HG02798 (cell line): ENCODE measurements around the gene PGPEP1.
"Not testable (repeated sequence)": the region's sequence is repeated elsewhere in the genome, so short reads cannot be mapped to it uniquely, and the experiment has no call there.

ENCODE experiments used
- ATAC-seq: cut with Tn5 transposase; IDR thresholded peaks from one replicate; pipeline ENCODE4 v1.9.1; 2021; ENCODE audit warnings: mild to moderate bottlenecking; ENCODE audit not compliant: unreplicated experiment, poor library complexity

The PGPEP1 gene

GRCh38 chr19:18357041-18357440 lies 16.6 kb downstream of the PGPEP1 start:
- ATAC-seq: no peak

- ATAC-seq: no peak
Observed at GRCh38 chr19:18361646-18362045, 21.2 kb downstream of the PGPEP1 start.

DNA sequence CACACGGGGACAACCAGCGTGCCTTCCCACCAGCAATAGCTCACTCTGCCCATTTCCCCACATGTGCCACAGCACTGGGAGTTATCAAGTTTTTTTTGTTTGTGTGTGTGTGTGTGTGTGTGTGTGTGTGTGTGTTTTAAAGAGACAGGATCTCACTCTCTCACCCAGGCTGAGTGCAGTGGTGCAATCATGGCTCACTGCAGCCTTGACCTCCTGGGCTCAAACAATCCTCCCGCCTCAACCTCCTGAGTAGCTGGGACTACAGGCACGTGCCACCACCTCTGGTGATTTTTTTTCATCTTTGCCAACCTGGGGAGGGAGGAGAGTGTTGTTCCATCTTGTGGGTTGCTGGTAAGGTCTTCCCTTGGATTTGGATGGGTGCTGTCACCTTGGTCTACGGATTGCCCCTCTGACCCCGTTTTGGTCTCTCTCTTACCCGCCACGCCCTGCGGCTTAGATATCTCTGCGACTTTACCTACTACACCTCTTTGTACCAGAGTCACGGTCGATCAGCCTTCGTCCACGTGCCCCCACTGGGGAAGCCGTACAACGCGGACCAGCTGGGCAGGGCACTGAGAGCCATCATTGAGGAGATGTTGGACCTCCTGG lies 22.6 kb downstream of the PGPEP1 start:
- ATAC-seq: no peak

DNA sequence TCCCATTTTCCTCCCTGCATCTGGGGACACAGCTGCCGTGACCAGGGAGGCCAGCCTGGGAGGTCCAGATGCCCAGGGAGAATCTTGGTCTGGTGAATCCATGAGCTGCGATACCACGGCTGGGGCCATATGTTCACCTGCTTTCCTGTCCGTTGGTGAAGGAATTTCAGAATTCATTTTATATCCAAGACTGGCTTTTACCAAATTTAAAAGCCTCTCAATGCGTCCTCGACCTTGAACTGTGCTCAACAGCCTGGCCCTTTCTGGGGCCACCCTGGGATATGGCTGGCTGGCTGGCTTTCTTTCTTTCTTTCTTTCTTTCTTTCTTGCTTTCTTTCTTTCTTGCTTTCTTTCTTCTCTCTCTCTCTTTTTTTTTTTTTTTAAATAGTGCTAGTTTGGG lies 23.4 kb downstream of the PGPEP1 start:
- ATAC-seq: no peak

DNA sequence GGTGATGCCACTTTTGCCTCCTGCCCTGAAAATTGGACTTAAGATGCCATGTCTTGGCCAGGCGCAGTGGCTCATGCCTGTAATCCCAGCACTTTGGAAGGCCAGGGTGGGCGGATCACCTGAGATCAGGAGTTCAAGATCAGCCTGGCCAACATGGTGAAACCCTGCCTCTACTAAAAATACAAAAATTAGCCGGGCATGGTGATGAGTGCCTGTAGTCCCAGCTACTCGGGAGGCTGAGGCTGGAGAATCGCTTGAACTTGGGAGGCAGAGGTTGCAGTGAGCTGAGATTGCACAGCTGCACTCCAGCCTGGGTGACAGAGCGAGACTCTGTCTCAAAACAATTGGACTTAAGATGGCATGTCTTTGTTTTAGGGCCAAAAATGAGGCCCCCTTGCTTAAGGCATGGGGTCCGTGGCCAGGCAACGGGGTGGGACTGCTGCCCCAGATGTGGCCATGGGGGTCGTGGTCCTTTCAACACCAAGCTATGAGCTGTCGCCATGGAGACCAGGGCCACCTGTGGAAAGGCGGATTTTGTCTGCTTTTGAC lies 24.0 kb downstream of the PGPEP1 start:
- not testable (repeated sequence) for ATAC-seq

DNA sequence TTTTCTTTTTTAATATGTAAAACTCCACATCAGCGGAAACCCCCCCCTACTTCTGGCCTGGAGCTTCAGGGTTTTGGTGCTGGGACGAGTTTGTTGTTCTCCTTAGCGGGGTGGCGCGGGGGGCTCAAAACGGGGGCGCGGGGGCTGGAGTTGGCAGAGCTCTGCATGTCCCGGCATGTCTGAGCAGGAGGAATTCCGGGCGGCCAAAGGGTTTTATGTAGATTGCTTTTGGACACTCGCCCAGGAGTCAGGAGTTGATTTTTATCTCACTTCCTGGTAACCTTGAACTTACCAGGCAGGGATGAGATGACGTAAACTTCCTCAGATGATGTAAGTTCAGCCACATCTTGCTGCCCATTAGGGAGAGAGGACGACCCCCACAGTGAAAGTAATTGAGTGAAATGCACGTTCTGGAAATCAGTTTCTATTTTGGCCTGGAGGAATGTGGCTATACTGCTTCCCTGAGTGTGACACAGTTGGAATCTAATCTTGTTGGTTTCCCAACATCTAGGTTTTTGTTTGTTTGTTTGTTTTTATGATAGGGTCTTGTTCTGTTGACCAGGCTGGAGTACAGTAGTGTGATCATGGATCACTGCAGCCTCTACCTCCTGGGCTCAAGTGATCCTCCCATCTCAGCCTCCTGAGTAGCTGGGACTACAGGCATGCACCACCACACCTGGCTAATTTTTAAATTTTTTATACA lies 24.6 kb downstream of the PGPEP1 start:
- no peak for ATAC-seq

DNA sequence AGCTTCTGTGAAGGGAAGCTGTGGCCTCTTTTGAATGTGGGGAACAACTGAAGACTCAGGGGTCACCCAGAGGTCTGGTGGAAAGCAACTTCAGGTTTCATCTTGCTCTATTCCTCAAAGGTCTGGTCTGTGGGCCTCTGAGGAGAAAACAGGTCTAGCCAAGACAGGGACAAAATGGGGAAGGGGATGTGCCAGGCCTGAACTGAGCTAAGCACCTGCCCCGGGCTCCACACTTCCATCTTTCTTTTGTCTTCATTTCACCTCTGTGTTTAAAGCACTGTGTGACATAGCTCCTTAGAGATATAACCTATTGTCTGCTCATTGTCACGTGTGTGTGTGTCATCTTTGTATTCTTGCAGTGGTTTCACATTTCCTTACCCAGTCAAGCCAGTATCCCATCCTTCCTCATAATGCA lies 25.6 kb downstream of the PGPEP1 start:
- ATAC-seq: no peak

DNA sequence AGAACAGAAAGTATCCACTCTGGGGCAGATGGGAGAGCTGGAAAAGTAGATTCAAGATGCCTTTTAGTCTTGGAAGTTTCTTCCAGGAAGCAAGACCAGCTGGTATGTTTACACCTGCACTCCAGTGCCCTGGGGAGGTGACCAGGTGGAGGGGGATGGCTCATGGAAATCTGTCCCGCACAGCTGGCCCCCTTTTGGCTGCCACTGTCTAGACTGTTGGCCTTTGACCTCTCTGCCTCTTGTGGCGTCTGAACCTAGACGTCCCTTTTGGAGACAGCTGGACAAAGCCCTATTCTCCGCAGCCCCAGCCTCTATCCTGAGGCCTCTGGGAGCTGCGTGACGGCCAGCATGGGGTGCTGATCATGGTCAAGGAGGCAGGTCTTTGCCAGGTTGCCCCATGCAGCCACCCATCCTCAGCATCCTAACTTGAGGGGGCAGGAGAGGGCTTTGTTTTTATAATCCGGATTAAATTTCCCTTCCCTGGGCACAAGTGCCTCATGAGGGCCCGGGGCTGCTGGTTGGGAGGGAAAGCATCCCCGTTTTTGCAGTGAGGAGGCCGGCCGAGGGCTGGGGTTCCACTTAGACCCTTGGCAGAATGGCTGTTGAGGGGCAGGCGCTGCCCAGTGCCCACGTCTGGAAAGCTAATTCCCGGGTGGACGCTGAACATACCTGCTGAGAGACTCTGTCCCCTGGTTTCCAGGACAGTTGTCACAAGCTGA lies 28.3 kb downstream of the PGPEP1 start:
- no peak for ATAC-seq

DNA sequence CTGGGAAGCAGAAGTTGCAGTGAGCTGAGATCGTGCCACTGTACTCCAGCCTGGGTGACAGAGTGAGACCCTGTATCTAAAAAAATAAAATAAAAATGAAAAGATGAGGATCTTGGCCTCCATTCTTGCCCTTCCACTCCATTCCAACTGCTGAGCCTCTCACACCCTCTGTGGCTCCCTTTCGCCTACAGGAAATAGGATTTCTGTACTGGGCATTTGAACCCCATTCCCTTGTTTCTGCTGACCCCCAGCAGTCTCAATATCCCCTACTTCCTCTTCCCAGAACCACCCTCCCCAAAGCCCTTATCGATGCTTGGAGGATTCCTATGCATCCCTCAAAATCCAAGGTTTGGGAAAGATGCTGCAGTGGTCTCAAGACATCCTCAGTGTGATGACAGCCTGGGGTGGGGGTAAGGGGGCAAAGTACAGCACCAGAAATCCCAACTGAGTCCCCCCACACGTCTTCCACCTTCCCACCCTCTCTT lies 33.1 kb downstream of the PGPEP1 start:
- ATAC-seq: no peak

GRCh38 chr19:18373892-18374629 lies 33.7 kb downstream of the PGPEP1 start:
- peak; percentile 87 for ATAC-seq

DNA sequence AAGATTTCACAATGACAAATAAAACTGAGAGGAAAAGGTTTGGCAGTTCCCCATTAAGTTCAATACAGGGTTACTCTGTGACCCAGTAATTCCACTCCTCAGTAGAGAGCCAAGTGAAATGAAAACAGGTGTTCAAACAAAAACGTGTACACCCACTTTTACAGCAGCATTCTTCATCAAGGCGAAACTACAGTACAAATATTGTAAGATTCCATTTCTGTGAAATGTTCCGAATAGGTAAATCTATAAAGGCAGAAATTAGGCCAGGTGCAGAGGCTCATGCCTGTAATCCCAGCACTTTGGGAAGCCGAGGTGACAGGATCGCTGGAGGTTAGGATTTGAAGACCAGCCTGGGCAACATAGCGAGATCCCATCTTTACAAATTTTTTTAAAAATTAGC lies 36.6 kb downstream of the PGPEP1 start:
- ATAC-seq: no peak

DNA sequence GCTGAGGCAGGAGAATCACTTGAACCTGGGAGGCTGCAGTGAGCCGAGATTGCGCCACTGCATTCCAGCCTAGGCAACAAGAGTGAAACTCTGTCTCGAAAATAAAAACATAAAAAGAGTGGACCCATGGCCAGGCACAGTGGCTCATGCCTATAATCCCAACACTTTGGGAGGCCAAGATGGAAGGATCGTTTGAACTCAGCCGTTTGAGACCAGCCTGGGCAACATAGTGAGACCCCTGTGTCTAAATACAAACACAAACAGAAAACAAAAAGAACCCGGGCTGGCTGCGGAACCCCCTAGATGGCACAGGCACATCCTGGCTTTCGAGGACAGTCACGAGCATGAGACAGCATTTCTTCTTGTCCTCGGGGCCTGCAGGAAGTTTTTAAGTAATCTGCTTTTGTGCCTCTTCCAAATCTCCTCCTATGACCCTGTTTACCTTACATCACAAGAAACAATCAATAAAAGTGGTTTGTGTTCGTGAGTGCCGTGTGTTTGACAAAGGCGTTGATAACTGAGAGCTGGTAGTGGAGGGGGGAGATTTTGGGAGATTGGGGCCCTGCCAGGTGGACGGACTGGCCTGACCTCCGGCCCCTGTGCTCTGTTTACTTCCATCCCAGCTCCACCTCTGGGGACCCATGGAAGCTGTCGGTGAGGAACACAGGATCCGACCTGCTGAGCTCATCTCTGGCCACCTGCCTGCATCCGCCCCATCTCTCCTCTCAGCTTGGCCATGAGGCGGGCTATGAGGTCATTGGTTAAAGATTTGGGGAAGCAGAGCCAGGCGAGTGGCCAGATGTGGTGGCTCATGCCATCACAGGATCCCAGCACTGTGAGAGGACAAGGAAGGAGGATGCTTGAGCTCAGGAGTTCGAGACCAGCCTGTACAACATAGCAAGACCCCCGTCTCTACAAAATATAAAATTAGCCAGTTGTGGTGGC lies 39.7 kb downstream of the PGPEP1 start:
- ATAC-seq: no peak

GRCh38 chr19:18380843-18381242 lies 40.4 kb downstream of the PGPEP1 start:
- no peak for ATAC-seq

DNA sequence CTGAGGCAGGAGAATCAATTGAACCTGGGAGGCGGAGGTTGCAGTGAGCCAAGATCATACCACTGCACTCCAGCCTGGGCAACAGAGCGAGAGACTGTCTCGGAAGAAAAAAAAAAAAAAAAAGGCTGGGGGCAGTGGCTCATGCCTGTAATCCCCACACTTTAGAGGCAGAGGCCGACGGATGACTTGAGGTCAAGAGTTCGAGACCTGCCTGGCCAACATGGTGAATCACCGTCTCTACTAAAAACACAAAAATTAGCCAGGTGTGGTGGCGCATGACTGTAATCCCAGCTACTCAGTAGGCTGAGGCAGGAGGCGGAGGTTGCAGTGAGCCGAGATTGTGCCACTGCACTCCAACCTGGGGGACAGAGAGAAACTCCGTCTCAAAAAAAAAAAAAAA lies 43.2 kb downstream of the PGPEP1 start:
- not testable (repeated sequence) for ATAC-seq

- ATAC-seq: no peak
Observed at GRCh38 chr19:18384775-18385174, 44.4 kb downstream of the PGPEP1 start.

GRCh38 chr19:18385359-18385674 lies 44.9 kb downstream of the PGPEP1 start:
- ATAC-seq: no peak

DNA sequence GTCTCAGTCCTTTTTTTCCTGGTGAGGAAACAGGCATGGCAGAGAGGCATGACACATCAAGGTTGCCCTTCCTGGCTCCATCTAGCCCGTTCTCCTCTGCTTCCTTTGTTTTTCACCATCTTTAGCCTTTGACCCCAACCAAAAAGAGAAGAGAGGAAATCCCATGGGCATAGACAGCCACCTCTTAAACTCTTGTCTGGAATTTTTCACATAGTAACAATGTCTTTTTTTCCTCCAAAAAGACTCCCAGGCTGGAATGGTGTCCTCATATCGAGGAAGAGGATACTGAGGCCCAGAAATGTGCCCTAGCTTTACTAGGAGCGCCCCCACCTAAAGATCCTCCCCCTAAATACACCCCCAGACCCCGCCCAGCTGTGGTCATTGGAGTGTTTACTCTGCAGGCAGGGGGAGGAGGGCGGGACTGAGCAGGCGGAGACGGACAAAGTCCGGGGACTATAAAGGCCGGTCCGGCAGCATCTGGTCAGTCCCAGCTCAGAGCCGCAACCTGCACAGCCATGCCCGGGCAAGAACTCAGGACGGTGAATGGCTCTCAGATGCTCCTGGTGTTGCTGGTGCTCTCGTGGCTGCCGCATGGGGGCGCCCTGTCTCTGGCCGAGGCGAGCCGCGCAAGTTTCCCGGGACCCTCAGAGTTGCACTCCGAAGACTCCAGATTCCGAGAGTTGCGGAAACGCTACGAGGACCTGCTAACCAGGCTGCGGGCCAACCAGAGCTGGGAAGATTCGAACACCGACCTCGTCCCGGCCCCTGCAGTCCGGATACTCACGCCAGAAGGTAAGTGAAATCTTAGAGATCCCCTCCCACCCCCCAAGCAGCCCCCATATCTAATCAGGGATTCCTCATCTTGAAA lies 45.5 kb downstream of the PGPEP1 start, which contains the start of gene GDF15:
Gene GDF15 (plus strand): TSS at position 484 of the 868 bp plus-strand sequence. CDS start 32 bp downstream, at position 516.
- ATAC-seq: no peak

DNA sequence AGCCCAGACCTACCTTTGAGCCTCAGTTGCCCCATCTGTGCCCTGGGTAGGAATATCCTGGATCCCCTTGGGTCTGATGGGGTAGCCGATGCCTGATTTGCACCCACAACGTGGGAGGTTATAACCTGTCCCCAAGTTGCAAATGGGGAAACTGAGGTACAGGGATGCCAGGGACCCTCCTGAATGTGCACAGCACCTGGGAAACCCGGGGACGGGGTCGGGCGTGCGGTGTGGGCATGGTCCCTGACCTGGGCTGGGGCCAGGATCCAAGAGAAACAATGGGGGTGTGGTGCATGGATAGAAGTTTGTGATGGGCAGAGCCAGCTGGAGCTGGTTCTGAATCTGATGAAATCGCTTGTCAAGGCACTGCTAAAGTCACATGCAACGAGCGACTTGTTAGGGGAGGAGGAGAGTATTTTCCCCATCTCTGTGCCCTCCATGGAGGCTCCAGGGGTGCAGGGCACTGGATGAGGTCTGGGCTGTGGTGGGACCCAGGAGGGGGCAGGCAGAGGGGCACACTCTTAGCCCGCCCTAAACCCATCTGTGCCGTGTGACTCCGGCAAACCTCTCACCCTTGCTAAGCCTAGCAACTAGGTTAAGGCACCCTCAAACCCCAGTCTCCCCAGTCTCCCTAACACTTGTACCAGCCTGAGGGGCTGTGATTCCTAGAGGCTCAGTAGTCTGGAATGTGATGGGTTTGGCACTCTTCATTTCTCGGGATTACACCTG lies 46.3 kb downstream of the PGPEP1 start:
- no peak for ATAC-seq
